H1 (cell line): ENCODE measurements around the gene WWC1. TPM values are rescaled to one million over a fixed set of nuclear protein-coding genes. Genes with fewer than 3 reads are reported as not detected.

Experiments used
- BCL11A ChIP-seq, 2 experiments: IDR thresholded peaks; one replicate each; pipeline ENCODE4 v1.6.1; 2011; ENCODE audit warnings: low read depth in 2 of 2, low read length in 2 of 2, mild to moderate bottlenecking in 2 of 2
- RFX5 ChIP-seq: IDR thresholded peaks from 2 replicates; pipeline ENCODE4 v1.6.1; 2011; ENCODE audit warnings: low read depth, low read length, improper control_type of control experiment, borderline replicate concordance
- polyA plus RNA-seq, 7 experiments: library from polyadenylated mRNA; depleted of rRNA in 3 of 7; stranded (reverse) in 5 of 7; unstranded in 2 of 7; fragments of >200 nt in 5 of 7; fragments of 200-250 nt in 2 of 7; gene quantifications; 1 replicate in 5 of 7; 2 replicates in 1 of 7; 4 replicates in 1 of 7; pipeline versions ENCODE4 v1.2.1 to v1.2.3, GENCODE V29; 2011 to 2013; ENCODE audit warnings: missing spikeins in 2 of 7, mixed read lengths in 2 of 7
- total RNA-seq: library from RNA; stranded (reverse); fragmentation: NEBNext Ultra II Directional; extraction: Animal tissue kit (Norgen Biotek cat#: 25700); gene quantifications from 2 replicates; pipeline ENCODE4 v1.2.1, GENCODE V29; 2021
- TF ChIP-seq, protein P1 (sequence below): IDR thresholded peaks from 2 replicates; pipeline ENCODE4 v1.6.1; 2011; ENCODE audit warnings: low read length, improper control_type of control experiment

Gene WWC1
- total and polyA plus RNA-seq, 2 of the 8 experiments (the other 6 are each of a cell fraction or from before 2014, with no cell fraction given), result 16.4 to 41.1 TPM

DNA sequence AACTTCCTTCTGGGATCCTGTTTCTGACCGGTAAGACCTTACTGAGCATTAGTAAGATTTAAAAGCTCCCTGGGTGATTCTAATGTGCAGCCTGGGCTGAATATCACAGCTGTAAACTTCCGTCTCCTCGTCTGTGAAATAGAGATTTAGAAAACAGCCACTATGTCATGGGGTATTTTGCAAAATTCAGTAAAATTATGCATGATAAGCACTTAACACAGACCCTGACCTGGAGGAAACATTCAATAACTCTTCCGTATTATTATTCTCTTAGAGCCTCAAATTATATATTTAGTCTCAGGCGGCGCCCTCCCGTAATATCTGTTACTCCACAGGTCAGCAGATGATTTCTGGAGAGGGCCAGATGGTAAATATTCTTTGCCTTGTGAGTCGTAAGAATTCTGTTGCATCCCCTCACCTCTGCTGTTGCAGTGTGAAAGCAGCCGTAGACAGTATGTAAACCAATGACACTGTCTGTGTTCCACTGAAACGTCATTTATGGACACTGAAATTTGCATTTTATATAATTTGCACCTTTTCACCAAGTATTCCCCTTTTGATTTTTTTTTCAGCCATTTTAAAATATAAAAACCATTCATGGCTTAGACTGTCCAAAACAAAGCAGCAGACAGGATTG, 155.7 kb downstream of the WWC1 start (continued):
- TF ChIP-seq, protein P1, sequence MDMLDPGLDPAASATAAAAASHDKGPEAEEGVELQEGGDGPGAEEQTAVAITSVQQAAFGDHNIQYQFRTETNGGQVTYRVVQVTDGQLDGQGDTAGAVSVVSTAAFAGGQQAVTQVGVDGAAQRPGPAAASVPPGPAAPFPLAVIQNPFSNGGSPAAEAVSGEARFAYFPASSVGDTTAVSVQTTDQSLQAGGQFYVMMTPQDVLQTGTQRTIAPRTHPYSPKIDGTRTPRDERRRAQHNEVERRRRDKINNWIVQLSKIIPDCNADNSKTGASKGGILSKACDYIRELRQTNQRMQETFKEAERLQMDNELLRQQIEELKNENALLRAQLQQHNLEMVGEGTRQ, result no peak
- no peak for TF ChIP-seq RFX5
- no peak for TF ChIP-seq BCL11A (IDR thresholded peaks at IDR 0.05; ENCODE audit: low read depth in 2 of 2, low read length in 2 of 2)
